B cell (primary cell): ENCODE results near the gene PHPT1. TPM values are rescaled to one million over a fixed set of nuclear protein-coding genes. Genes with fewer than 3 reads are reported as not detected.

ENCODE experiments used
- ATAC-seq: fragments of 200-7000 bp; cut with Tn5 transposase; one replicate; pipeline ENCODE4 v1.10.0; 2021; ENCODE audit warnings: low read depth, mild to moderate bottlenecking, moderate number of reproducible peaks, moderate library complexity
- CTCF ChIA-PET: fragments of 350-600 bp; sonication (Branson Sonifier 250); formaldehyde crosslinking; loops from one replicate; lab custom pipeline; 2021; ENCODE audit warnings: antibody characterized with exemption, inconsistent platforms; lab: Charles Lee
- POLR2A ChIA-PET: fragments of 350-600 bp; sonication (Branson Sonifier 250); formaldehyde crosslinking; loops from one replicate; lab custom pipeline; 2021; ENCODE audit warnings: antibody characterized with exemption; lab: Charles Lee
- DNase-seq: peaks from one replicate; pipeline ENCODE4 v3.0.0; 2013
- H2AFZ ChIP-seq: 2 replicates; pipeline ENCODE4 v1.6.1; 2012; ENCODE audit warnings: mild to moderate bottlenecking, low read depth, low read length; ENCODE audit not compliant: insufficient read depth, poor library complexity, severe bottlenecking
- H3K27ac ChIP-seq, 2 donors: 1 replicate in 1 of 2; 2 replicates in 1 of 2; pipeline ENCODE4 v1.5.1; 2012 to 2013; ENCODE audit warnings: low read length in 2 of 2, mild to moderate bottlenecking in 2 of 2, moderate library complexity in 1 of 2
- H3K27me3 ChIP-seq, 4 experiments: fragments of 200-600 bp in 1 of 4; sonication (generic) in 1 of 4; replicated peaks in 1 of 4; 1 replicate in 2 of 4; 2 replicates in 2 of 4; pipeline versions ENCODE4 v1.6.1 to v1.7.0; 2013 to 2016; ENCODE audit warnings: low read length in 3 of 4, mild to moderate bottlenecking in 2 of 4, mixed read lengths in 1 of 4, moderate library complexity in 1 of 4; ENCODE audit not compliant: insufficient read depth in 4 of 4, control insufficient read depth in 3 of 4; ENCODE audit errors: control extremely low read depth in 1 of 4
- H3K36me3 ChIP-seq, 2 experiments: replicated peaks in 1 of 2; 1 replicate in 1 of 2; 2 replicates in 1 of 2; pipeline versions ENCODE4 v1.6.1 to v1.7.1; 2013; ENCODE audit warnings: low read length in 1 of 2; ENCODE audit not compliant: insufficient read depth in 2 of 2, control insufficient read depth in 1 of 2; ENCODE audit errors: control extremely low read depth in 1 of 2, extremely low read depth in 1 of 2
- H3K4me1 ChIP-seq, 2 donors: fragments of 200-600 bp in 1 of 2; sonication (generic) in 1 of 2; 1 replicate in 1 of 2; 2 replicates in 1 of 2; pipeline versions ENCODE4 v1.5.1 to v1.6.1; 2013 to 2017; ENCODE audit warnings: low read length in 2 of 2; ENCODE audit not compliant: control insufficient read depth in 2 of 2, insufficient read depth in 2 of 2
- H3K4me2 ChIP-seq: replicated peaks from 2 replicates; pipeline ENCODE3; 2012; ENCODE audit warnings: mild to moderate bottlenecking, low read depth, low read length; ENCODE audit not compliant: poor library complexity, severe bottlenecking
- H3K4me3 ChIP-seq, 5 experiments: fragments of 200-600 bp in 1 of 5; sonication (generic) in 1 of 5; 1 replicate in 3 of 5; 2 replicates in 2 of 5; pipeline versions ENCODE4 v1.5.1 to v1.7.0; 2011 to 2016; ENCODE audit warnings: low read length in 4 of 5, mild to moderate bottlenecking in 4 of 5, low read depth in 2 of 5, control low read depth in 1 of 5, moderate library complexity in 1 of 5; ENCODE audit not compliant: insufficient read depth in 1 of 5; ENCODE audit errors: control extremely low read depth in 1 of 5, extremely low read depth in 1 of 5
- H3K79me2 ChIP-seq: fragments of 200-600 bp; sonication (generic); one replicate; pipeline ENCODE4 v1.6.0; 2016; ENCODE audit warnings: low read length; ENCODE audit not compliant: control insufficient read depth, insufficient read depth
- H3K9ac ChIP-seq: fragments of 200-600 bp; sonication (generic); 2 replicates; pipeline ENCODE4 v1.6.1; 2017; ENCODE audit warnings: mild to moderate bottlenecking, low read length, moderate library complexity
- H3K9me3 ChIP-seq, 3 donors: one replicate each; pipeline versions ENCODE4 v1.6.1 to v1.7.1; 2013; ENCODE audit warnings: low read length in 2 of 3; ENCODE audit not compliant: control insufficient read depth in 2 of 3, insufficient read depth in 1 of 3; ENCODE audit errors: control extremely low read depth in 1 of 3
- H4K20me1 ChIP-seq: 2 replicates; pipeline ENCODE4 v1.6.0; 2012; ENCODE audit warnings: mild to moderate bottlenecking, low read length; ENCODE audit not compliant: insufficient read depth, control insufficient read depth, poor library complexity, severe bottlenecking
- H3K27ac Mint-ChIP-seq: one replicate; pipeline ENCODE4 v1.8.0; 2021; ENCODE audit warnings: mixed read lengths
- H3K27me3 Mint-ChIP-seq: one replicate; pipeline ENCODE4 v1.8.0; 2021; ENCODE audit warnings: mixed read lengths
- H3K4me1 Mint-ChIP-seq: one replicate; pipeline ENCODE4 v1.8.0; 2021; ENCODE audit warnings: mixed read lengths
- H3K4me3 Mint-ChIP-seq: one replicate; pipeline ENCODE4 v1.8.0; 2021; ENCODE audit warnings: mixed read lengths
- H3K9me3 Mint-ChIP-seq: one replicate; pipeline ENCODE4 v1.8.0; 2022; ENCODE audit warnings: mixed read lengths; ENCODE audit not compliant: insufficient read depth
- CTCF ChIP-seq: fragments of 200-600 bp; IDR thresholded peaks from one replicate; pipeline ENCODE4 v1.8.0; 2022; ENCODE audit warnings: antibody characterized with exemption, mild to moderate bottlenecking
- EZH2 ChIP-seq: IDR thresholded peaks from 2 replicates; pipeline ENCODE4 v1.6.1; 2012; ENCODE audit warnings: borderline replicate concordance, low read depth, mild to moderate bottlenecking, moderate library complexity, low read length; ENCODE audit not compliant: insufficient read depth, poor library complexity, severe bottlenecking
- WGBS: methylation state at CpG from one replicate; pipeline ENCODE4 v1.1.5; 2013; ENCODE audit warnings: missing lambda C conversion rate; ENCODE audit not compliant: insufficient coverage; 5-methylcytosine and 5-hydroxymethylcytosine counted together
- intact Hi-C: fragments of 100-400 bp; cut with micrococcal nuclease; formaldehyde crosslinking; loops from one replicate; pipeline ENCODE4 v1.10.0; 2022
- polyA plus RNA-seq: library from polyadenylated mRNA; depleted of rRNA; stranded (reverse); fragments of >200 nt; gene quantifications from 2 replicates; pipeline ENCODE4 v1.2.3, GENCODE V29; 2012
- total RNA-seq, 2 donors: library from RNA; stranded (reverse); fragments of 120-200 nt in 1 of 2; gene quantifications; 1 replicate in 1 of 2; 2 replicates in 1 of 2; pipeline versions ENCODE4 v1.2.3 to v1.2.4, GENCODE V29; 2013 to 2022

The PHPT1 gene
- total and polyA plus RNA-seq, 2 donors (not counting 1 experiment from before 2014, with no cell fraction given) = 36.5 to 37.2 TPM

DNA sequence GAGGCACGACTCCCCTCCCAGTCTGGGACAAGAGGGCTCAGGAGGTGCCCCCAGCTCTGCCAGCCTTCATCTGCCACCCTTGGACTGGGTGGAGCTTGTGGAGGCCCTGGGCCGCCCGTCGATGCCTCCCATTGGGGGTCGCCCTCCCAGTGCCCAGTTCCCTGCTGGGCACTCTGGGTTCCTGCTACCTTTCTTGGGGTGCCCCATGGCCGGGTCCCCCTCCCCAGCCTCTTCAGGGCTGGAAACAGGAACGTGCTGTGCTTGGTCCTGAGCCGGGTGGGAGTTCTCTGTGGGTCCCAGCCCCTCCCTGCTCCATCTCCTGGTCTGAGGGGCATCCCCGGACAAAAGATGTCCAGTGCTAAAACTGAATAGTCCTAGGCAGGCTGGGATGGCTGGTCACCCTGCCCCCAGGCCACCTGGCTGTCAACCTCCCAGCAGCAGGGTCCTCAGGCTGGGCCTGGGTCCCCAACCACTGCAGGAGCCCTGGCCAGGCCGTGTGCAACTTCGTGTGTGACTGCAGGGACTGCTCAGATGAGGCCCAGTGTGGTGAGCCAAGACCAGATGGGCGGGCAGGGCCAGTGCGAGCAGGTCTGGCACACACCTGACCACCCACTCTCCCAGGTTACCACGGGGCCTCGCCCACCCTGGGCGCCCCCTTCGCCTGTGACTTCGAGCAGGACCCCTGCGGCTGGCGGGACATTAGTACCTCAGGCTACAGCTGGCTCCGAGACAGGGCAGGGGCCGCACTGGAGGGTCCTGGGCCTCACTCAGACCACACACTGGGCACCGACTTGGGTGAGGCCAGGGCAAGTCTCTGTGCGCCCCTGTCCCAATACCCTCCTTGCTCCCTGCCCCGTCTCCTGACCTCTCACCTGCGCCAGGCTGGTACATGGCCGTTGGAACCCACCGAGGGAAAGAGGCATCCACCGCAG is 3.7 kb downstream of the PHPT1 start:
- 92% methylated on average over 29 of the region's 29 CpGs for WGBS
- Mint-ChIP-seq H3K27ac (no peak overlapping the region), H3K4me3 (no peak overlapping the region), H3K4me1 (peaks cover 10% of the 10 kb centered on the region), H3K9me3 (no peaks in the 10 kb centered on the region), H3K27me3 (peaks cover 3% of the 10 kb centered on the region)
- DNase-seq (no peak), ATAC-seq (no peak)
- Histone ChIP-seq H3K4me3 (no peak overlapping the region), H3K4me1 (peaks cover 13 to 17% of the 10 kb centered on the region in 2 donors), H2AFZ (no peak overlapping the region), H3K9ac (no peak overlapping the region), H3K27ac (no peak overlapping the region), H3K27me3 (peaks cover 0 to 5% (median 2%) of the 10 kb centered on the region in 4 experiments), H3K4me2 (no peak overlapping the region), H3K9me3 (peaks cover 0 to under 1% (median 0%) of the 10 kb centered on the region in 3 donors), H3K36me3 (peaks cover 0 to 4% of the 10 kb centered on the region in 2 experiments), H4K20me1 (peaks cover 17% of the 10 kb centered on the region), H3K79me2 (peaks cover 2% of the 10 kb centered on the region)
- CTCF ChIA-PET = no interaction called here
- TF ChIP-seq EZH2 (no peak), CTCF (no peak)
- POLR2A ChIA-PET = no interaction called here
- intact Hi-C loops = no loop called here

- Histone ChIP-seq H3K27ac (no peak overlapping the region), H2AFZ (no peak overlapping the region), H3K4me3 (no peak overlapping the region), H3K79me2 (peaks cover 2% of the 10 kb centered on the region), H3K9me3 (no peaks in the 10 kb centered on the region), H3K4me1 (peaks cover 6 to 10% of the 10 kb centered on the region in 2 donors), H3K9ac (no peak overlapping the region), H3K27me3 (no peaks in the 10 kb centered on the region), H3K36me3 (peaks cover 0 to 4% of the 10 kb centered on the region in 2 experiments), H4K20me1 (peaks cover 17% of the 10 kb centered on the region), H3K4me2 (no peak overlapping the region)
- Mint-ChIP-seq H3K27me3 (no peaks in the 10 kb centered on the region), H3K4me3 (no peak overlapping the region), H3K27ac (no peak overlapping the region), H3K4me1 (peaks cover 9% of the 10 kb centered on the region), H3K9me3 (no peaks in the 10 kb centered on the region)
- POLR2A ChIA-PET = no interaction called here
- 86% methylated on average over 18 of the region's 18 CpGs for WGBS
- no peak for ATAC-seq
- peak; percentile 28 for DNase-seq
- CTCF ChIA-PET = no interaction called here
- TF ChIP-seq CTCF (no peak), EZH2 (no peak)
- intact Hi-C loops = no loop called here
These were observed 4.4 kb downstream of the PHPT1 start for GRCh38 chr9:136853596-136854112.
